ENCODE data around the gene SLCO3A1. TPM values are rescaled to one million over a fixed set of nuclear protein-coding genes. Genes with fewer than 3 reads are reported as not detected.

The SLCO3A1 gene
- total and polyA plus RNA-seq, 12 donors: 1.8 to 26.6 (median 17.2) TPM

DNA sequence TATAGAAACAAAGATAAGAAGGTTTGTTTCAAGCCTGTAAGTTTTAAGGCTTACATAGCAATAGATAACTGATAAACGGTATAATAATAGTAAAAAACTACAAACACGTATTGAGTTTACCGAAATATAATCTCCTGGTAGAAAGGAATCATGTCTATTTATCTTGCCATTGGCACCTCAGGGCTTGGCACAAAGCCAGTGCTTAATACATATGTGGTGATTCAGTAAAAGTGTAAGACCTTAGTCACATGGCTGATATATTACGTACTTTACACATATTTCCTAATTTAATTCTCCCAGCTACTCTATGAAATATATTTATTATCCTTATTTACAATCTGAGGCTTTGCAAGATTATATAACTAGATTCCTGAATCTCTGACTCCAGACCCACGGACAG lies 32.0 kb upstream of the SLCO3A1 start:
- peaks cover 0 to 5% of the 10 kb centered on the region in 2 donors for H3K4me1 ChIP-seq (replicated peaks in 1 of 2)
- no peak overlapping the region for H3K4me3 ChIP-seq
- no peaks in the 10 kb centered on the region for H3K9me3 ChIP-seq (replicated peaks in 1 of 3)
- no peaks in the 10 kb centered on the region for H3K36me3 ChIP-seq (replicated peaks in 1 of 2)
- no peak overlapping the region for H3K27ac ChIP-seq
- intact Hi-C loops (cut with DNase I): no loop called here
- H3K27me3 ChIP-seq: no peaks in the 10 kb centered on the region
- TF ChIP-seq POLR2A (IDR thresholded peaks at IDR 0.05): no peak
- TF ChIP-seq, protein P1, sequence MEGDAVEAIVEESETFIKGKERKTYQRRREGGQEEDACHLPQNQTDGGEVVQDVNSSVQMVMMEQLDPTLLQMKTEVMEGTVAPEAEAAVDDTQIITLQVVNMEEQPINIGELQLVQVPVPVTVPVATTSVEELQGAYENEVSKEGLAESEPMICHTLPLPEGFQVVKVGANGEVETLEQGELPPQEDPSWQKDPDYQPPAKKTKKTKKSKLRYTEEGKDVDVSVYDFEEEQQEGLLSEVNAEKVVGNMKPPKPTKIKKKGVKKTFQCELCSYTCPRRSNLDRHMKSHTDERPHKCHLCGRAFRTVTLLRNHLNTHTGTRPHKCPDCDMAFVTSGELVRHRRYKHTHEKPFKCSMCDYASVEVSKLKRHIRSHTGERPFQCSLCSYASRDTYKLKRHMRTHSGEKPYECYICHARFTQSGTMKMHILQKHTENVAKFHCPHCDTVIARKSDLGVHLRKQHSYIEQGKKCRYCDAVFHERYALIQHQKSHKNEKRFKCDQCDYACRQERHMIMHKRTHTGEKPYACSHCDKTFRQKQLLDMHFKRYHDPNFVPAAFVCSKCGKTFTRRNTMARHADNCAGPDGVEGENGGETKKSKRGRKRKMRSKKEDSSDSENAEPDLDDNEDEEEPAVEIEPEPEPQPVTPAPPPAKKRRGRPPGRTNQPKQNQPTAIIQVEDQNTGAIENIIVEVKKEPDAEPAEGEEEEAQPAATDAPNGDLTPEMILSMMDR (IDR thresholded peaks at IDR 0.05): no peak
- 87 to 94% (median 89%) methylated on average over 5 of the region's 5 CpGs for WGBS, 4 donors
- DNase-seq: no peak

DNA sequence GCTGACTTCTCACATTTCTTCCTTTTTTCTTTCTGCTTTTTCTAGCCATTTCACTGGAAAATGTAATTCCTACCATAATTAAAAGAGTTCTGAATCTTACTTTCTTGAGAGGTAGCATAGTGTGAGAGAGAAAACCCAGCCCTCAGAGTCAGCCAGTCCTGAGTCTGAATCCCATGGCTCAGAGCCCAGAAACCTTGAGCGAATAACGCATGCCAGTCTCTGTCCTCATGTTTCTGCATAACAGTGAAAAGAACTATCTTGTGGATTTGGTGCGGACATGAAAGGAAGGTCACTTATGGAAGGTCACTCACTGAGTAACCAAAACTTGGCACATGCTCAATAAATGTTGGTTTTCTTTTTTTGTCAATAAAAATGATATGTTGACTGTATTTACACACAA lies 29.3 kb upstream of the SLCO3A1 start:
- no peak for TF ChIP-seq POLR2A (IDR thresholded peaks at IDR 0.05)
- TF ChIP-seq, protein P1 (IDR thresholded peaks at IDR 0.05): no peak
- Histone ChIP-seq H3K36me3 (replicated peaks in 1 of 2) (no peaks in the 10 kb centered on the region), H3K4me3 (no peak overlapping the region), H3K27me3 (no peaks in the 10 kb centered on the region), H3K4me1 (replicated peaks in 1 of 2) (peaks cover 0 to 5% of the 10 kb centered on the region in 2 donors), H3K27ac (no peak overlapping the region), H3K9me3 (replicated peaks in 1 of 3) (no peaks in the 10 kb centered on the region)
- WGBS, 4 donors: 21 to 42% (median 30%) methylated on average over 3 of the region's 3 CpGs
- DNase-seq: peak; percentile 79 to 91 (median 84)
- intact Hi-C loops (cut with DNase I): no loop called here

DNA sequence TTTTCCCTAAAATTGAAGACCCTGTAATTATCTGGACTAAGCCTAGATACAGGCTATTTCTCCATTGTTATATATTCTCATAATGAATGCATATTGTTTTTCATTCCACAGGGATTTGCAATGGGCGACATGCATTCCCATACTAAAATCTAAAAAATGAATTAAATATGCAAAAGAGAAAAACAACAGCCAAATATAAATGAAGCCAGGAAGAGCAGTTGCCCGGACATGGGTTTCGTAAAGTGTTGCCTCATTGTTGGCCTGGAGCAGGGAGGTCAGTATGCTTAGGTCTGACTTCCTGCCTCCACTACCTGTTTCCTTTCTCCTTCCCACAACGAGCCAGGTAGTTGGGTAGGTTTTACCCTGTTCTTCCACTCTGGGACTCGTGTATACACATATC lies 27.1 kb upstream of the SLCO3A1 start:
- no peak for DNase-seq
- intact Hi-C loops (cut with DNase I): no loop called here
- TF ChIP-seq, protein P1 (IDR thresholded peaks at IDR 0.05): no peak
- TF ChIP-seq POLR2A (IDR thresholded peaks at IDR 0.05): no peak
- no peaks in the 10 kb centered on the region for H3K27me3 ChIP-seq
- peaks cover 0 to 5% of the 10 kb centered on the region in 2 donors for H3K4me1 ChIP-seq (replicated peaks in 1 of 2)
- no peaks in the 10 kb centered on the region for H3K36me3 ChIP-seq (replicated peaks in 1 of 2)
- 68 to 73% (median 69%) methylated on average over 5 of the region's 5 CpGs for WGBS, 4 donors
- H3K4me3 ChIP-seq: no peak overlapping the region
- H3K27ac ChIP-seq: no peak overlapping the region
- no peaks in the 10 kb centered on the region for H3K9me3 ChIP-seq (replicated peaks in 1 of 3)

DNA sequence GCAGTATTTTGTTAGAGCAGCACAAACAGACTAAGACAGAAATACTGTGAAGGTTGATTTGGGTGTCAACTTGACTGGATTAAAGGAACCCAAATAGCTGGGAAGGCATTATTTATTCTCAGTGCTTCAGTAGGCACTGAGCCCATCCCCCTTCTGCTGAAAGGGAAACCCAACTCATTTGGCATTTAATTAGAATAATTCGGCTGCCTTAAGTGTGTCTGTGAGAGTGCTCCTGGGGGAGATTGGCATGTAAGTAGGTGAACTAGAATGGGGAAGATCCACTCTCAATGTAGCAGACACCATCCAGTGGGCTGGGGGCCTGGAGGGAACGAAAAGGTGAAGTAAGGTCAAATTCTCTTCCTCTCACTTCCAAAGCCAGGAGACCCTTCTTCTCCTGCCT lies 20.5 kb upstream of the SLCO3A1 start:
- Histone ChIP-seq H3K27me3 (no peaks in the 10 kb centered on the region), H3K9me3 (replicated peaks in 1 of 3) (no peaks in the 10 kb centered on the region), H3K4me3 (no peak overlapping the region), H3K4me1 (replicated peaks in 1 of 2) (no peaks in the 10 kb centered on the region), H3K36me3 (replicated peaks in 1 of 2) (no peaks in the 10 kb centered on the region), H3K27ac (no peak overlapping the region)
- no peak for TF ChIP-seq POLR2A (IDR thresholded peaks at IDR 0.05)
- TF ChIP-seq, protein P1 (IDR thresholded peaks at IDR 0.05): no peak
- 76 to 90% (median 82%) methylated on average over 2 of the region's 2 CpGs for WGBS, 4 donors
- no peak for DNase-seq
- intact Hi-C loops (cut with DNase I): no loop called here

All from adrenal gland (tissue), 12 donors.